Smooth muscle cell (in vitro differentiated cells): ENCODE data around the gene PRDM1. TPM values are rescaled to one million over a fixed set of nuclear protein-coding genes. Genes with fewer than 3 reads are reported as not detected.

Experiments
- DNase-seq: peaks from one replicate; lab custom pipeline; 2025; ENCODE audit not compliant: unreplicated experiment; lab: John Stamatoyannopoulos, UW
- H2AFZ ChIP-seq: fragments of 200-600 bp; sonication (generic); 2 replicates; pipeline ENCODE4 v1.6.0; 2016; ENCODE audit warnings: antibody characterized with exemption, low read depth, mild to moderate bottlenecking
- H3F3A ChIP-seq: fragments of 200-600 bp; sonication (generic); 2 replicates; pipeline ENCODE4 v1.6.0; 2017; ENCODE audit warnings: antibody characterized with exemption, low read depth
- H3K27ac ChIP-seq: fragments of 200-600 bp; sonication (generic); 2 replicates; pipeline ENCODE4 v1.5.1; 2016; ENCODE audit warnings: low read depth, mild to moderate bottlenecking
- H3K27me3 ChIP-seq: fragments of 200-600 bp; sonication (generic); 2 replicates; pipeline ENCODE4 v1.6.1; 2016; ENCODE audit warnings: low read depth, mild to moderate bottlenecking
- H3K36me3 ChIP-seq: fragments of 200-600 bp; sonication (generic); 2 replicates; pipeline ENCODE4 v1.5.1; 2016; ENCODE audit warnings: low read depth
- H3K4me1 ChIP-seq: fragments of 200-600 bp; sonication (generic); 2 replicates; pipeline ENCODE4 v1.5.1; 2016; ENCODE audit warnings: low read depth
- H3K4me2 ChIP-seq: fragments of 200-600 bp; sonication (generic); 2 replicates; pipeline ENCODE4 v1.6.0; 2016; ENCODE audit warnings: mild to moderate bottlenecking
- H3K4me3 ChIP-seq: fragments of 200-600 bp; sonication (generic); 2 replicates; pipeline ENCODE4 v1.5.1; 2016; ENCODE audit warnings: mild to moderate bottlenecking
- H3K79me2 ChIP-seq: fragments of 200-600 bp; sonication (generic); 2 replicates; pipeline ENCODE4 v1.6.0; 2016; ENCODE audit warnings: low read depth, mild to moderate bottlenecking
- H3K9ac ChIP-seq: fragments of 200-600 bp; sonication (generic); 2 replicates; pipeline ENCODE4 v1.6.0; 2016; ENCODE audit warnings: low read depth
- H3K9me3 ChIP-seq: fragments of 200-600 bp; sonication (generic); replicated peaks from 2 replicates; pipeline ENCODE4 v1.5.1; 2016; ENCODE audit warnings: low read depth
- H4K20me1 ChIP-seq: fragments of 200-600 bp; sonication (generic); 2 replicates; pipeline ENCODE4 v1.6.0; 2016; ENCODE audit warnings: low read depth
- WGBS: methylation state at CpG from one replicate; pipeline ENCODE4 v1.1.7; 2016; ENCODE audit warnings: low lambda C conversion rate; 5-methylcytosine and 5-hydroxymethylcytosine counted together
- polyA plus RNA-seq: library from polyadenylated mRNA; unstranded; fragments of >200 nt; fragmentation: Nextera tagmentation; extraction: Ambion mirVana; gene quantifications from 2 replicates; pipeline ENCODE4 v1.2.1, GENCODE V29; 2016
- total RNA-seq: library from RNA; depleted of rRNA; stranded (reverse); fragments of >200 nt; gene quantifications from 2 replicates; pipeline ENCODE4 v1.2.3, GENCODE V29; 2014
- TF ChIP-seq, protein P1 (sequence below): fragments of 200-600 bp; sonication (generic); IDR thresholded peaks from 2 replicates; pipeline ENCODE4 v1.5.1; 2017; ENCODE audit warnings: borderline replicate concordance, mild to moderate bottlenecking, antibody characterized with exemption; ENCODE audit not compliant: insufficient read depth, poor library complexity, severe bottlenecking

The PRDM1 gene
- total and polyA plus RNA-seq, 2 experiments from 2014 or later, result 15.1 to 15.6 TPM

DNA sequence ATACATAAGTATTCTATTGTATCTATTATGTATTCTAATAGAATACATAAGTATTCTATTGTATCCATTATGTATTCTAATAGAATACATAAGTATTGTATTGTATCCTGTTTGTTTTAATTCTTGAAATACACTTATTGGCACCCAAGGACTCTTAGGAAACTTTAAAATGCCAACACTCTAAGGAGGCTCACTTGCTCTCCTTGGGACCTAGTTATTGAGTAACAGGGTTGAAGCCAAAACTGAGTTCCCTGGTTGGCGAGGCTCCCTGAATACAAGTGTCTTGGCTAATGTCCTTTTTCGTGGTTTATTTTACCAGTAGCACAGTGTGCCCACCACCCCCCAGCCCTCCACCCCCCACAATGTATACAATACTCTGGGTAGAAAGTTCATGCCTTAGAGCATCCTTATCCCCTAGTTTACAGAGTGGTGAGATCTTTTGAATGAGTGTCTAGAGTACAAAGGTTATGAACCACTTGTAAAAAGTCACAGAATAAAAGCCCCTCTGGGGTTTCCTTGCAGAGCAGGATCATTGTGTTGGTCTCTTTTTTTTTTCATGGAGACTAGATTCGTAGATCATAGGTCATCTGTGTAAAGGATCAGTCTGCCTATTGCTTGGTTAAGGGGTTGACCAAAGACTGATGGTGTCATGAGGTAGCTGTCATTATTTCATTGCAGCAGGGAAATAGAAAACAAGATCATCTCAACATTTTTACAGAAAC lies 32.5 kb upstream of the PRDM1 start:
- WGBS, result 82% methylated on average over 3 of the region's 3 CpGs
- no peak overlapping the region for H3K9ac ChIP-seq

DNA sequence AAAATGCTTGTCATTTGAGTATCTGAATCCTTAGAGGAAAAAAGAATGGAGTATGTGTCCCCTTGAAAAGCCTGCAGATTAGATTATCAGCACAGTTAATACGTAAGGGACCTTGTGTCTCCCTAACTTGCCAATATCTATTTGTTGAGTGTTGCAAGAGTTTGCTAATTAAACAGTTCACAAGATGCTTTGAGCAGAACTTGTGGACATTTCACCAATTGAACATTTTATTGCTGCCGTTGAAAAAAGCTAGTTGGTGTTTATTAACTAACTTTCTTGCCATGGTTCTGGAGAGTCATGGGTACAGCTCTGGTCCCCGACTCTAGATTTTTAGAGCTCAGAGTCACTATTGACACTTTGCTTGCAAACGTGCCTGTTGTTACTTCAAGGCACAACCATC lies 30.6 kb upstream of the PRDM1 start:
- Histone ChIP-seq H2AFZ (no peak overlapping the region), H3K36me3 (no peaks in the 10 kb centered on the region), H3K4me3 (peak overlapping the region; percentile 11), H4K20me1 (no peaks in the 10 kb centered on the region), H3K27ac (no peak overlapping the region), H3K9me3 (no peaks in the 10 kb centered on the region), H3F3A (no peaks in the 10 kb centered on the region), H3K4me1 (peaks cover 20% of the 10 kb centered on the region), H3K27me3 (peaks cover 47% of the 10 kb centered on the region), H3K9ac (no peak overlapping the region), H3K79me2 (no peaks in the 10 kb centered on the region), H3K4me2 (no peak overlapping the region)
- TF ChIP-seq, protein P1, sequence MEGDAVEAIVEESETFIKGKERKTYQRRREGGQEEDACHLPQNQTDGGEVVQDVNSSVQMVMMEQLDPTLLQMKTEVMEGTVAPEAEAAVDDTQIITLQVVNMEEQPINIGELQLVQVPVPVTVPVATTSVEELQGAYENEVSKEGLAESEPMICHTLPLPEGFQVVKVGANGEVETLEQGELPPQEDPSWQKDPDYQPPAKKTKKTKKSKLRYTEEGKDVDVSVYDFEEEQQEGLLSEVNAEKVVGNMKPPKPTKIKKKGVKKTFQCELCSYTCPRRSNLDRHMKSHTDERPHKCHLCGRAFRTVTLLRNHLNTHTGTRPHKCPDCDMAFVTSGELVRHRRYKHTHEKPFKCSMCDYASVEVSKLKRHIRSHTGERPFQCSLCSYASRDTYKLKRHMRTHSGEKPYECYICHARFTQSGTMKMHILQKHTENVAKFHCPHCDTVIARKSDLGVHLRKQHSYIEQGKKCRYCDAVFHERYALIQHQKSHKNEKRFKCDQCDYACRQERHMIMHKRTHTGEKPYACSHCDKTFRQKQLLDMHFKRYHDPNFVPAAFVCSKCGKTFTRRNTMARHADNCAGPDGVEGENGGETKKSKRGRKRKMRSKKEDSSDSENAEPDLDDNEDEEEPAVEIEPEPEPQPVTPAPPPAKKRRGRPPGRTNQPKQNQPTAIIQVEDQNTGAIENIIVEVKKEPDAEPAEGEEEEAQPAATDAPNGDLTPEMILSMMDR, result no peak
- WGBS, result 75% methylated on average over 4 of the region's 4 CpGs
- no peak for DNase-seq

More for the DNA sequence above, 32.5 kb upstream of the PRDM1 start:
- no peaks in the 10 kb centered on the region for H3F3A ChIP-seq
- H3K4me2 ChIP-seq, result no peak overlapping the region
- H4K20me1 ChIP-seq, result no peaks in the 10 kb centered on the region
- H2AFZ ChIP-seq, result no peak overlapping the region
- TF ChIP-seq, protein P1, result no peak
- H3K79me2 ChIP-seq, result no peaks in the 10 kb centered on the region
- peaks cover 20% of the 10 kb centered on the region for H3K4me1 ChIP-seq
- no peak for DNase-seq
- H3K36me3 ChIP-seq, result no peaks in the 10 kb centered on the region
- no peaks in the 10 kb centered on the region for H3K9me3 ChIP-seq
- H3K27me3 ChIP-seq, result peaks cover 38% of the 10 kb centered on the region
- H3K27ac ChIP-seq, result no peak overlapping the region
- peak overlapping the region; percentile 11 for H3K4me3 ChIP-seq

DNA sequence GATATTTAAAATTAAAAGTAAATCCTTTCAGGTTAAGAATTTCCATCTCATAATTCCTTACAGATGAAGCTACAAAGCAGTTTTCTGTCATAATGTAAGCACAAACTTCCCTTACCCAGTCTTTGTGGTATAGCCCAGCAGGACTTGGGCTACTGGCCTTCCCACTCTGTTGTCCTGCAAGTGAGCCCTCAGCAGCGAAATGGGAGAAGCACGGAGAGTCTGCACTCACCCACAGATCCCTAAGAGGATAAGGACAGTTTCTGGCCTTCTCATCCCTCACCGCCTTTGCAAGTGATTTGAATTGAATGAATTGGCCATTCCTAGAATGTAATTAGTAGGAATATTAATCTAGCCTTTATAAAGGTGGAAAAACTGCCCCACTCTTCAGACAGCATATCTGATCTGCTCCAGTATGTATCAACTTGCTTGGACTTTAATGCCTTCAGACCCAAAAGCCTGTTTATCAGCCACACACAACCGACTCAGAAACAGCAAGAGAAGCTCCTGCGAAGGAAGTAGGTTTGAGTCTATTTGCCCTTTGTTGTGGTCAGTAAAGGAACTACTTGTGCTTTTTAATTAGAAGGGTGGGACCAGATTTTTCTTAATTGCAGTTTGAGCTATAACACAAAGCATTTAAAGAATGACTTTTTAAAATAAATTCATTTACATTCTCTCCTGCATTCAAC lies 29.9 kb upstream of the PRDM1 start:
- Histone ChIP-seq H3K36me3 (no peaks in the 10 kb centered on the region), H3K79me2 (no peaks in the 10 kb centered on the region), H3K27ac (no peak overlapping the region), H3K27me3 (peaks cover 49% of the 10 kb centered on the region), H2AFZ (no peak overlapping the region), H3K4me1 (peaks cover 15% of the 10 kb centered on the region), H4K20me1 (no peaks in the 10 kb centered on the region), H3K4me2 (no peak overlapping the region), H3K4me3 (peak overlapping the region; percentile 4), H3F3A (no peaks in the 10 kb centered on the region), H3K9me3 (no peaks in the 10 kb centered on the region), H3K9ac (no peak overlapping the region)
- WGBS, result 52% methylated on average over 5 of the region's 5 CpGs
- no peak for DNase-seq
- TF ChIP-seq, protein P1, result no peak
